Measurements from ENCODE around the gene FOXS1.
"Not testable (repeated sequence)": the region's sequence is repeated elsewhere in the genome, so short reads cannot be mapped to it uniquely, and the experiment has no call there.

Gene FOXS1

GRCh38 chr20:31842471-31843157 lies 2.8 kb downstream of the FOXS1 start:
- no peak for DNase-seq
- in situ Hi-C loops (cut with MboI; ENCODE audit: low pct_unique_long_range_greater_than_20kb, low sequenced_read_pairs) = no loop called here

GRCh38 chr20:31841928-31842327 lies 3.5 kb downstream of the FOXS1 start:
- in situ Hi-C loops (cut with MboI; ENCODE audit: low pct_unique_long_range_greater_than_20kb, low sequenced_read_pairs) = no loop called here

GRCh38 chr20:31840906-31841816 lies 4.2 kb downstream of the FOXS1 start:
- no peak for DNase-seq
- in situ Hi-C loops (cut with MboI; ENCODE audit: low pct_unique_long_range_greater_than_20kb, low sequenced_read_pairs) = no loop called here

More at GRCh38 chr20:31841928-31842327, 3.5 kb downstream of the FOXS1 start:
- no peak for DNase-seq

- in situ Hi-C loops (cut with MboI; ENCODE audit: low pct_unique_long_range_greater_than_20kb, low sequenced_read_pairs) = no loop called here
- no peak for DNase-seq
Observed at GRCh38 chr20:31839782-31840487, 5.5 kb downstream of the FOXS1 start.

- in situ Hi-C loops (cut with MboI; ENCODE audit: low pct_unique_long_range_greater_than_20kb, low sequenced_read_pairs) = no loop called here
- no peak for DNase-seq
Observed at GRCh38 chr20:31838646-31839292, 6.6 kb downstream of the FOXS1 start.

- no peak for DNase-seq
- in situ Hi-C loops (cut with MboI; ENCODE audit: low pct_unique_long_range_greater_than_20kb, low sequenced_read_pairs) = no loop called here
Observed at GRCh38 chr20:31837896-31838397, 7.5 kb downstream of the FOXS1 start.

GRCh38 chr20:31836853-31837608 lies 8.4 kb downstream of the FOXS1 start:
- in situ Hi-C loops (cut with MboI; ENCODE audit: low pct_unique_long_range_greater_than_20kb, low sequenced_read_pairs) = no loop called here
- DNase-seq = no peak

- in situ Hi-C loops (cut with MboI; ENCODE audit: low pct_unique_long_range_greater_than_20kb, low sequenced_read_pairs) = no loop called here
- DNase-seq = peak; percentile 89
Observed at GRCh38 chr20:31835977-31836852, 9.2 kb downstream of the FOXS1 start.

GRCh38 chr20:31835554-31835953 lies 9.8 kb downstream of the FOXS1 start:
- DNase-seq = no peak
- in situ Hi-C loops (cut with MboI; ENCODE audit: low pct_unique_long_range_greater_than_20kb, low sequenced_read_pairs) = no loop called here

DNA sequence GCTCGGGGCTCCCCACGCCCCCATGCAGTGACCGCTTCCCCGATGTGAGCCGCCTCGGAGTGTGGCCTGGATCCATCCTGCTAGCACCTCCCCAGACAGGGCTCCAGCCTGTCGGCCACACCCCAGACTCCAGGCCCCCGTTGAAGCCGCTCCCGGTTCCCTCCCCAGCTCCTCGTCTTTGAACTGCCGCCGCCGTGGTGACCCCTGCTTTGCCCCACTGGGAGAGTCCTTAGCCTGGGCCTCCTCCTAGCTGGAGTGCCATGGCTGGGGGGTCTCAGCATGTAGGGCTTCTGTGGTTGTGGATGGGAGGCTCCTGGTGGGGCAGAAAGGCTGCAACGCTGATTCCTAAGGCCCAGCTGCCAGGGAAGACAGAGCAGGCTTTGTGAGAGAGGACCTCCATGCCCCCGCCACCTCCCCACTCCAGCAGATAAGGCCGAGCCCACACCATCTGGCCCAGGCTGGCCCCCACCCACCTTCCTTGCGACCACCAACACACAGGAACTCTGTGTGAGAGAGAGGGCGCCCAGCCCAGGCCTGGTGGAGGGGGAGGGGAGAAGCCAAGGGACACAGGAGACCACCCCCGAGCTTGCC lies 11.4 kb downstream of the FOXS1 start:
- no peak for DNase-seq
- in situ Hi-C loops (cut with MboI; ENCODE audit: low pct_unique_long_range_greater_than_20kb, low sequenced_read_pairs) = no loop called here

GRCh38 chr20:31833130-31833930 lies 12.1 kb downstream of the FOXS1 start:
- DNase-seq = peak; percentile 67
- in situ Hi-C loops (cut with MboI; ENCODE audit: low pct_unique_long_range_greater_than_20kb, low sequenced_read_pairs) = no loop called here

DNA sequence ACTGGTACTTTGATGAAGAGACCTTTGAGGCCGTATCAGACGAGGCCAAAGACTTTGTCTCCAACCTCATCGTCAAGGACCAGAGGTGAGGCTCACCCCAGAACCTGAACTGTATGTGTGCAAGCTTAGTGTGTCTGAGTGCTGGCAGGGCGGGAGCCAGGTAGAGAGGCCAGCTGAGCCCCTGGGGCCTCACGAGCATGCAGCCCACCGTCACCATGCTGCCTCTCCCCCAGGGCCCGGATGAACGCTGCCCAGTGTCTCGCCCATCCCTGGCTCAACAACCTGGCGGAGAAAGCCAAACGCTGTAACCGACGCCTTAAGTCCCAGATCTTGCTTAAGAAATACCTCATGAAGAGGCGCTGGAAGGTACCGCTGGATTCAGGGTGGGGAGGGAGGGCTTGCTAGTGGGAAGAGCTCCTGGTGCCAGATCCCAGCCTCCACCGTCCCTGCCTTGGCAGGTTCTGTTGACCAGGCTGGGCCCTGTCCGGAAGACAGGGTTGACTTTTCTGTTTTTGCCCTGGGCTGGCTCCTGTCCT lies 13.6 kb downstream of the FOXS1 start:
- in situ Hi-C loops (cut with MboI; ENCODE audit: low pct_unique_long_range_greater_than_20kb, low sequenced_read_pairs) = no loop called here
- no peak for DNase-seq

DNA sequence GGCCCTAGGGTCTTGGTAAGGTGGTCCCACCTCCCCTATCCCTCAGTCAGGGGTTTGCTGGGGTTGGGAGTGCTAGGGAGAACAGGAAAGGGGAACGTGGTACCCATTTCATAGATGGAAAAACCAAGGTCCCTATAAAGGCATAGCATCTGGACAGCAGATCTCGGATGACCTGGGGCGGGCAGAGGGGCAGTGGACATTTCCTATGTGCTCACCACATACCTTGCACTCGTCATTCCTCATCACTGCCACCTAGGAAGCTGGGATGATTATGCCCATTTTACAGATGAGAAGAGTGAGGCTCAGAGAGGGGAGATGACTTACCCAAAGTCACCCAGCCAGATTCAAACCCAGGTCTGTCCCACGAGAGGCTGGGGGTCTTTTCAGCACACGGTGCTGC lies 14.2 kb downstream of the FOXS1 start:
- DNase-seq = no peak
- in situ Hi-C loops (cut with MboI; ENCODE audit: low pct_unique_long_range_greater_than_20kb, low sequenced_read_pairs) = no loop called here

DNA sequence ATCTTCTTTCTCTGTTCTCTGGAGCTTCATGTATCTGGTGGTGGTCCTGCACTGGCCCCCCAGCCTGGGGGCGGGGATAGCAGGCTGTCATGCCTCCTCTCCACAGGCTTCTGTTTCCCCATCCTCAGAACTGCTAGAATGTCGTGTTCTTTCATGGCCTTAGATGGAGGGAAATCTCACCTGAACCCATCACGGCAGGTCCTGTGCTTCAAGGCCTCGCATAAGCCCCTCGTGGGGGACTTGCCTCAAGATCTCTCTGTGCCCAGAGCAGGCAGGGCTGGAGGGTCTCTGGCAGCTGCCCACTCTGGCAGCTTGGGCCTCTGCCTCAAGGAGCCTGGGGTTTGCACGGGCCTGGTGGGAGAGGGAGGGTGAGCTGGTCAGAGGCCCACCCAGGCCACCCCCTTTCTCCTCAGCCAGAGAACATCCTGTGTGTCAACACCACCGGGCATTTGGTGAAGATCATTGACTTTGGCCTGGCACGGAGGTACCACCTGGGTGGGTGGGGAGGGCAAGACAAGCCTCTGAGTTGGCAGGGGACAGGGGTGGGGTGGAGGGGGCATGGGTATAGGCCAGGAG lies 14.9 kb downstream of the FOXS1 start:
- in situ Hi-C loops (cut with MboI; ENCODE audit: low pct_unique_long_range_greater_than_20kb, low sequenced_read_pairs) = no loop called here

GRCh38 chr20:31829731-31830130 lies 15.7 kb downstream of the FOXS1 start:
- no peak for DNase-seq
- in situ Hi-C loops (cut with MboI; ENCODE audit: low pct_unique_long_range_greater_than_20kb, low sequenced_read_pairs) = loop anchor here (10.0 kb wide), 1 partner anchor 265 kb away; no protein-coding TSS in a partner anchor

More for the DNA sequence above, 14.9 kb downstream of the FOXS1 start:
- DNase-seq = no peak

DNA sequence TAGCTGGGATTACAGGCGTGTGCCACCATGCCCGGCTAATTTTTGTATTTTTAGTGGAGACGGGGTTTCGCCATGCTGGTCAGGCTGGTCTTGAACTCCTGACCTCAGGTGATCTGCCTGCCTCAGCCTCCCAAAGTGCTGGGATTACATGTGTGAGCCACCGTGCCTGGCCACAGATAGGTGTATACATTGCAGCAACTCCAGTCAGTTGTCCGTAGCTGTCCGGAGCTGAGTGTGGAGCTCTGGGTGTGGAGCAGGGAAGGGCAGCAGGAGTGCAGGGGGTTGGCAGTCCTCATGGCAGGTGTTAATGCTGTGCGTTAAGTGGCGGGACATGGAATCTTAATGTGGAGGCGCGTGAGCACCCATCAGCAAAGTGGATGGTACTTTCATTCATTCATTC lies 17.4 kb downstream of the FOXS1 start:
- in situ Hi-C loops (cut with MboI; ENCODE audit: low pct_unique_long_range_greater_than_20kb, low sequenced_read_pairs) = loop anchor here (10.0 kb wide), 1 partner anchor 267 kb away; no protein-coding TSS in a partner anchor
- not testable (repeated sequence) for DNase-seq

Measured in KBM-7 (cell line).